Mammary epithelial cell (primary cell): Measurements from ENCODE around the gene PVALEF.

Experiments used
- EZH2 ChIP-seq: IDR thresholded peaks from 2 replicates; pipeline ENCODE4 v1.6.1; 2012; ENCODE audit warnings: low read length, inconsistent platforms, borderline replicate concordance
- TF ChIP-seq, protein P1 (sequence below), 2 donors: IDR thresholded peaks in 1 of 2; conservative IDR thresholded peaks in 1 of 2; 2 replicates each; pipeline ENCODE4 v1.5.1; 2011 to 2012; ENCODE audit warnings: inconsistent platforms in 2 of 2, low read length in 2 of 2, mild to moderate bottlenecking in 2 of 2, control low read depth in 1 of 2, low read depth in 1 of 2; ENCODE audit not compliant: insufficient read depth in 1 of 2; ENCODE audit errors: extremely low read depth in 1 of 2

DNA sequence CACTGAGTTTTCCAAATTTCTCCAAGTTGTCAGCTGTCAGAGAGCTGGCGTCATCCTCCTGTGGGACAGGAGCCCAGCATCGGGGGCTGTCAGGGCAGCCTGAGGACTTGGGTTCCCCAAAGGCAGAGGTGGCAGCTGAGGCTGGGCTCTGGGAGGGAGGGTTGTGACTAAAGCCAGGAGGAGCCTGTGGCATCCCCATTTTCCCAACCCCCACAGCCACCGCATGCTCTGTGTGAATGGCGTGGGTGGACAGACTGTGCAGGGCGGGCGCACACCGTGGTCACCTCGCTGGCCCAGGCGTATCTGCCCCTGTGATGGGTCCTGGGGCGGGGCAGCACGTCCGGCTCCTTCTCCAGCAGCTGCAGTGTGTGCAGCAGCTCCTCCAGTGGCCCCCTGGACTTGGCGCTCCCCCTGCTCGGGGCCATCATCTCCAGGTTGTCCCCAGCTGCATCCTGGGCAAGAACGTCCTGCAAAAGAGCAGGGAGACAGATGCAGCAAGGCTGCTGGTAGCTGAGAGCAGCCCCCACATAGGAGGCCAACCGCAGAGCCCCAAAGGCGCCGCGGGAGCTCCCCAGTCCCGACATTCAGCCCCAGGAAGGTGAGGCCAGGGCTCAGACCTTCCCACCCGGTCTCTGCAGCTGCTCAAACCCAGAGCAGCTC is 32.7 kb downstream of the PVALEF start:
- TF ChIP-seq, protein P1, sequence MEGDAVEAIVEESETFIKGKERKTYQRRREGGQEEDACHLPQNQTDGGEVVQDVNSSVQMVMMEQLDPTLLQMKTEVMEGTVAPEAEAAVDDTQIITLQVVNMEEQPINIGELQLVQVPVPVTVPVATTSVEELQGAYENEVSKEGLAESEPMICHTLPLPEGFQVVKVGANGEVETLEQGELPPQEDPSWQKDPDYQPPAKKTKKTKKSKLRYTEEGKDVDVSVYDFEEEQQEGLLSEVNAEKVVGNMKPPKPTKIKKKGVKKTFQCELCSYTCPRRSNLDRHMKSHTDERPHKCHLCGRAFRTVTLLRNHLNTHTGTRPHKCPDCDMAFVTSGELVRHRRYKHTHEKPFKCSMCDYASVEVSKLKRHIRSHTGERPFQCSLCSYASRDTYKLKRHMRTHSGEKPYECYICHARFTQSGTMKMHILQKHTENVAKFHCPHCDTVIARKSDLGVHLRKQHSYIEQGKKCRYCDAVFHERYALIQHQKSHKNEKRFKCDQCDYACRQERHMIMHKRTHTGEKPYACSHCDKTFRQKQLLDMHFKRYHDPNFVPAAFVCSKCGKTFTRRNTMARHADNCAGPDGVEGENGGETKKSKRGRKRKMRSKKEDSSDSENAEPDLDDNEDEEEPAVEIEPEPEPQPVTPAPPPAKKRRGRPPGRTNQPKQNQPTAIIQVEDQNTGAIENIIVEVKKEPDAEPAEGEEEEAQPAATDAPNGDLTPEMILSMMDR (conservative IDR thresholded peaks at IDR 0.05 in 1 of 2, IDR thresholded peaks at IDR 0.05 in 1 of 2; ENCODE audit: extremely low read depth in 1 of 2, insufficient read depth in 1 of 2, low read depth in 1 of 2, low read length in 2 of 2): no peak
- no peak for TF ChIP-seq EZH2
